Epithelial cell of proximal tubule (primary cell): ENCODE data around the gene SYTL3. TPM values are rescaled to one million over a fixed set of nuclear protein-coding genes. Genes with fewer than 3 reads are reported as not detected.

Source experiments
- DNase-seq: peaks from one replicate; pipeline ENCODE4 v3.0.0-alpha.2; 2011; ENCODE audit warnings: low read depth
- H3K4me3 ChIP-seq: 2 replicates; pipeline ENCODE4 v1.5.1; 2011; ENCODE audit warnings: low read depth, mild to moderate bottlenecking, low read length
- CTCF ChIP-seq: conservative IDR thresholded peaks from 2 replicates; pipeline ENCODE4 v1.5.1; 2012; ENCODE audit warnings: low read depth, mild to moderate bottlenecking, low read length
- total RNA-seq: library from RNA; depleted of rRNA; stranded (reverse); fragments of >200 nt; gene quantifications from 2 replicates; pipeline ENCODE4 v1.2.3, GENCODE V29; 2015

SYTL3 gene
- total RNA-seq, 1 donor from 2014 or later: 11.0 TPM

DNA sequence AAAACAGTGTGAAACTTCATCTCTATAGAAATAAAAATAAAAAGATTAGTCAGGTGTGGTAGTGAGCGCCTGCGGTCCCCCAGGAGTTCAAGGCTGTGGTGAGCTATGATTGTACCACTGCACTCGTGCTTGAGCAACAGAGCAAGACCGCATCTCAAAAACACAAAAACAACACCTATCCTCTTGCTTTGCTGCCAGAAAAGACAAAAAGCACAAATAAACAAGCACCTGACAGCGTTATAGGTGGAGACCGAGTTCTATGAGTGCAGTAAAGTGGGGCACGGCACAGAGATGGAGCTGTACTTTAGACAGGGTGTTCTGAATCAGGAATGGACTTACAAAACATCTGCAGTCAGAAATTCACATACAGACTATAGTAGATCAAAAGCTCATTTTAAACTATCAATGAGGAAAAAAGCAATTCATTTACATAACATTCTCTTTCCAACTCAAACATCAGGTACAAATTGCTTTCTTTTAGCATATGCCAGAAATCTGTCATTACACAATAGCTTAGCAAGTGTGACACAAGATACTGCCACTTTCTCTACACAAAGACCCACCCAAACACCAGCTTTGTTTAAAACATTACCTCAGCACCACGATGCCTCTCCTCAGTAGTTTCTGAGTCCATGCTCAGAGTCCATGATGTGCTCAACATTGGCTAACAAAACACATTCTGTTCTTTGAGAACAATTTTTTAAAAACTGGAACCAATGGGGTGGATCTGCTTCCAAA, 159.3 kb downstream of the SYTL3 start:
- H3K4me3 ChIP-seq: peak overlapping the region; percentile 2
- no peak for TF ChIP-seq CTCF
- no peak for DNase-seq

DNA sequence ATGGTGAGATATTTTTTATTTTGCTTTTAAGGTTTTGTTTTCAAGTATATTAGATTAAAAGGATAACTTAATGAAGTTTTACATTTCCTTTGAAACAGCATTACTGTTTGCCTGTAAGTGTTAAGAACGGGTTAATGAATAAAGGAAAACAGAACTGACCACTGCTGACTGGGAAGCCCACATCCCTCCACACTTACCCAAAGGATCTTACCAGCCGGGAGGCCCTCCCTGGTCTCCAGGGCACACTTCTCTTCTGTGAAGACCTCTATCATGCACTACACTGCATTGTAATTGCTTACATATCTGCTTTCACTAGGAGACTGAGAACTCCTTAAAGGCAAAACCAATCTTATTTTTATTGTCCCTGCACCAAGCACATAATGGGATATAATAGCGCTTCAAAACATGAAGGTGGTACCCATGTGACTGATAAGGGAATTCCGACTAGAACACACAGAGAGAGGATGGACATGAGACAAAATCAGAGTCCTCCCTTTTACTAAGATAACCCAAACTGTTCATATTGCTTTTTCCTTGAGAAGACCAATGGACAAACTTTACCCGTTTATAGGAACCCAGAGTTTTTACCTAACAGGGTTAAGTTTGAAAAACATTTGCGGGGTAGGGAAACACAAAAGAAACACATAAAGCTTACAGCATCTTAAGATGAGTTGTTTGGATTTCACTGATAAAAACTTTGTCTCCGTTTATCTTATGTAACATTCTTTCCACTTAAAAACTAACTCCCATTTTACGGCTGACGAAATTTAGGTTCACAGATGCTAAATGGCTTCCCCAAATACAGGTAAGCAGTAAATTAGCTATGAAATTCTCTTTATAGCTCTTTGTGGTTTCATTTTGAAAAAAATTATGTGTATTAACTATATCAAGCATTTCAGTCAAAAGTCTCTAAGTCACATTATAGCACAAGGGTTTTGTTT, 160.6 kb downstream of the SYTL3 start:
- no peak for TF ChIP-seq CTCF
- DNase-seq: no peak

GRCh38 chr6:158812611-158813010, 162.8 kb downstream of the SYTL3 start:
- TF ChIP-seq CTCF: no peak
- H3K4me3 ChIP-seq: no peak overlapping the region
- DNase-seq: no peak

More for the DNA sequence above, 160.6 kb downstream of the SYTL3 start:
- no peak overlapping the region for H3K4me3 ChIP-seq

DNA sequence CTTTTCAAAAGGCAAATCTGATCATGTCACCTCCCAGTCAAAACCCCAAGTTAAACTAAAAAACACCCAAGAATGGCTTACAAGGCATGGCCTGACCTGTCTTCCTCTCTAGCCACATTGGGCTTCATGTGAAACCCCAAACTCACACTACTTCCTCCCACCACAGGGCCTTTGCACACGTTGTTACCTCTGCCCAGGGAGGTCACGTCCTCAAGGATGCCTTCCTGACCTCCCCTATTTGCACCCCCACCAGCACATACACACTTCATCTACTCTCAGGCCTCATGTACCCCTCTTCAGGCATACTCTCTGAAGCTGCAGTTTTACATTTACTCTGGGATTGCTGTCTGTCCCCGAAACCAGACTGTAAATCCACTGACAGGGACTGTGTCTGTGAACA, 163.2 kb downstream of the SYTL3 start:
- TF ChIP-seq CTCF: no peak
- H3K4me3 ChIP-seq: peak overlapping the region; percentile 7
- no peak for DNase-seq

Other genes starting within 250 kb of the SYTL3 start
- 14.5 and 16.5 TPM in 2 replicates for gene TMEM181, start 90.0 kb upstream of the SYTL3 start, total RNA-seq
- 223 and 295 TPM in 2 replicates for gene DYNLT1, start 5.3 kb upstream of the SYTL3 start, total RNA-seq
- gene EZR, start 169.3 kb downstream of the SYTL3 start, total RNA-seq: 264 and 309 TPM in 2 replicates